ENCODE measurements around the gene TKTL2.

- TF ChIP-seq CTCF (IDR thresholded peaks at IDR 0.05) (no peak), POLR2AphosphoS5 (IDR thresholded peaks at IDR 0.05) (no peak), EP300 (IDR thresholded peaks at IDR 0.05) (no peak)
Observed at GRCh38 chr4:163515198-163515597, 41.6 kb upstream of the TKTL2 start.

Data from gastroesophageal sphincter (tissue), 3 donors.